SK-N-SH (cell line): ENCODE results near the gene ZCCHC8. TPM values are rescaled to one million over a fixed set of nuclear protein-coding genes. Genes with fewer than 3 reads are reported as not detected.
"Not testable (repeated sequence)": the region's sequence is repeated elsewhere in the genome, so short reads cannot be mapped to it uniquely, and the experiment has no call there.

Experiments
- CTCF ChIA-PET: fragments of 300-600, 350-600 bp; formaldehyde crosslinking; extraction: SDS; loops from one replicate; lab custom pipeline; 2021; lab: Yijun Ruan, JAX
- POLR2A ChIA-PET: fragments of 350-600 bp; sonication (Branson Sonifier 250); formaldehyde crosslinking; extraction: SDS; loops from one replicate; lab custom pipeline; 2020; ENCODE audit warnings: antibody characterized with exemption, inconsistent platforms; lab: Yijun Ruan, JAX
- DNase-seq: peaks from one replicate; pipeline ENCODE4 v3.0.0; 2012
- H2AFZ ChIP-seq: fragments of 200-600 bp; sonication (generic); 2 replicates; pipeline ENCODE4 v1.8.1; 2016; ENCODE audit warnings: antibody characterized with exemption, mild to moderate bottlenecking, low read depth
- H3F3A ChIP-seq: fragments of 200-600 bp; sonication (generic); replicated peaks from 2 replicates; pipeline ENCODE3; 2016; ENCODE audit warnings: antibody characterized with exemption, mild to moderate bottlenecking; ENCODE audit not compliant: insufficient read depth
- H3K27ac ChIP-seq, 2 experiments: fragments of 200-500 bp in 1 of 2; fragments of 200-600 bp in 1 of 2; sonication (Bioruptor generic) in 1 of 2; sonication (generic), shearing (Covaris generic) in 1 of 2; 2 replicates each; pipeline versions ENCODE4 v1.5.1 to v1.6.1; 2014 to 2016; ENCODE audit warnings: low read depth in 2 of 2, inconsistent platforms in 1 of 2, low read length in 1 of 2, mild to moderate bottlenecking in 1 of 2, mixed read lengths in 1 of 2
- H3K27me3 ChIP-seq: fragments of 200-600 bp; sonication (generic), shearing (Covaris generic); 2 replicates; pipeline ENCODE4 v1.6.1; 2016; ENCODE audit warnings: mixed run types; ENCODE audit not compliant: insufficient read depth
- H3K36me3 ChIP-seq, 2 experiments: fragments of 200-500 bp in 1 of 2; fragments of 200-600 bp in 1 of 2; sonication (Bioruptor generic) in 1 of 2; sonication (generic) in 1 of 2; replicated peaks in 1 of 2; 2 replicates each; pipeline versions ENCODE3 to v1.5.1; 2014 to 2016; ENCODE audit warnings: low read length in 1 of 2, mild to moderate bottlenecking in 1 of 2; ENCODE audit not compliant: insufficient read depth in 2 of 2, control insufficient read depth in 1 of 2
- H3K4me1 ChIP-seq, 2 experiments: fragments of 200-500 bp in 1 of 2; fragments of 200-600 bp in 1 of 2; sonication (Bioruptor generic) in 1 of 2; sonication (generic), shearing (Covaris generic) in 1 of 2; 2 replicates each; pipeline versions ENCODE4 v1.5.1 to v1.6.1; 2014 to 2016; ENCODE audit warnings: low read depth in 1 of 2, low read length in 1 of 2, mixed run types in 1 of 2; ENCODE audit not compliant: insufficient read depth in 2 of 2, control insufficient read depth in 1 of 2
- H3K4me2 ChIP-seq: fragments of 200-600 bp; sonication (generic), shearing (Covaris generic); 2 replicates; pipeline ENCODE4 v1.6.1; 2017; ENCODE audit warnings: mixed run types
- H3K4me3 ChIP-seq, 2 experiments: fragments of 200-500 bp in 1 of 2; fragments of 200-600 bp in 1 of 2; sonication (Bioruptor generic) in 1 of 2; sonication (generic), shearing (Covaris generic) in 1 of 2; 2 replicates each; pipeline versions ENCODE4 v1.5.1 to v1.8.1; 2014 to 2016; ENCODE audit warnings: low read depth in 2 of 2, inconsistent platforms in 1 of 2, low read length in 1 of 2, mild to moderate bottlenecking in 1 of 2, mixed read lengths in 1 of 2, moderate library complexity in 1 of 2
- H3K79me2 ChIP-seq: fragments of 200-600 bp; sonication (generic); 2 replicates; pipeline ENCODE4 v1.8.1; 2017; ENCODE audit warnings: mild to moderate bottlenecking; ENCODE audit not compliant: insufficient read depth
- H3K9ac ChIP-seq: fragments of 200-600 bp; sonication (generic); 2 replicates; pipeline ENCODE4 v1.6.1; 2017; ENCODE audit warnings: mixed run types
- H3K9me2 ChIP-seq: fragments of 200-600 bp; sonication (generic); 2 replicates; pipeline ENCODE4 v1.6.1; 2017; ENCODE audit warnings: mixed run types
- H3K9me3 ChIP-seq: fragments of 200-600 bp; sonication (generic); 2 replicates; pipeline ENCODE4 v1.6.1; 2017; ENCODE audit warnings: mixed run types, mild to moderate bottlenecking, moderate library complexity
- H4K20me1 ChIP-seq: fragments of 200-600 bp; sonication (generic); 2 replicates; pipeline ENCODE4 v1.6.1; 2017; ENCODE audit warnings: mild to moderate bottlenecking, mixed run types; ENCODE audit not compliant: insufficient read depth
- FOXJ3 ChIP-seq: sonication (generic); formaldehyde crosslinking; IDR thresholded peaks from 2 replicates; pipeline ENCODE4 v1.5.1; 2020; ENCODE audit warnings: mild to moderate bottlenecking, missing genetic modification reagents
- GATA2 ChIP-seq: sonication (generic); formaldehyde crosslinking; IDR thresholded peaks from 2 replicates; pipeline ENCODE4 v1.5.0; 2020; ENCODE audit warnings: mild to moderate bottlenecking, missing genetic modification reagents
- POLR2AphosphoS5 ChIP-seq: IDR thresholded peaks from 2 replicates; pipeline ENCODE4 v1.6.1; 2012; ENCODE audit warnings: low read depth, low read length
- RAD21 ChIP-seq: IDR thresholded peaks from 2 replicates; pipeline ENCODE4 v1.6.1; 2012; ENCODE audit warnings: mild to moderate bottlenecking, low read length
- RFX5 ChIP-seq: IDR thresholded peaks from 2 replicates; pipeline ENCODE4 v1.6.1; 2012; ENCODE audit warnings: mild to moderate bottlenecking, improper control_type of control experiment, low read length
- RXRA ChIP-seq: IDR thresholded peaks from 2 replicates; pipeline ENCODE4 v1.4.0; 2012; ENCODE audit warnings: low read depth, mild to moderate bottlenecking, borderline replicate concordance
- SIN3A ChIP-seq: IDR thresholded peaks from 2 replicates; pipeline ENCODE4 v1.6.1; 2012; ENCODE audit warnings: low read depth, mild to moderate bottlenecking, low read length, moderate library complexity, borderline replicate concordance
- TAF1 ChIP-seq: IDR thresholded peaks from 2 replicates; pipeline ENCODE4 v1.6.1; 2012; ENCODE audit warnings: low read depth, mild to moderate bottlenecking, low read length, moderate library complexity, borderline replicate concordance
- TEAD4 ChIP-seq: IDR thresholded peaks from 2 replicates; pipeline ENCODE4 v1.4.0; 2012; ENCODE audit warnings: mild to moderate bottlenecking, borderline replicate concordance; ENCODE audit not compliant: insufficient read depth
- USF1 ChIP-seq: IDR thresholded peaks from 2 replicates; pipeline ENCODE4 v1.4.0; 2012; ENCODE audit warnings: low read depth, borderline replicate concordance
- USF2 ChIP-seq: fragments of 150-350 bp; IDR thresholded peaks from 2 replicates; pipeline ENCODE4 v1.6.1; 2017; ENCODE audit warnings: antibody characterized with exemption, low read length, low read depth, borderline replicate concordance
- YY1 ChIP-seq: IDR thresholded peaks from 2 replicates; pipeline ENCODE4 v1.4.0; 2012; ENCODE audit warnings: low read depth, mild to moderate bottlenecking
- ZBTB33 ChIP-seq: IDR thresholded peaks from 2 replicates; pipeline ENCODE4 v1.4.0; 2012; ENCODE audit warnings: low read depth, borderline replicate concordance
- WGBS: methylation state at CpG from one replicate; pipeline ENCODE4 v1.1.6; 2017; ENCODE audit warnings: low lambda C conversion rate; 5-methylcytosine and 5-hydroxymethylcytosine counted together
- polyA plus RNA-seq, 3 experiments: library from polyadenylated mRNA; depleted of rRNA; stranded (reverse); fragments of >200 nt; gene quantifications; 2 replicates each; pipeline ENCODE4 v1.2.3, GENCODE V29; 2012
- TF ChIP-seq, protein P1 (sequence below): IDR thresholded peaks from 2 replicates; pipeline ENCODE4; 2012
- TF ChIP-seq, protein P2 (sequence below): IDR thresholded peaks from 2 replicates; pipeline ENCODE4 v1.4.0; 2012; ENCODE audit warnings: low read depth
- TF ChIP-seq, protein P3 (sequence below): fragments of 150-350 bp; IDR thresholded peaks from 2 replicates; pipeline ENCODE4 v1.6.1; 2016; ENCODE audit warnings: mild to moderate bottlenecking, low read depth, low read length

Gene ZCCHC8
- polyA plus RNA-seq, 1 of the 3 experiments (the other 2 are of a cell fraction): 11.3 TPM

DNA sequence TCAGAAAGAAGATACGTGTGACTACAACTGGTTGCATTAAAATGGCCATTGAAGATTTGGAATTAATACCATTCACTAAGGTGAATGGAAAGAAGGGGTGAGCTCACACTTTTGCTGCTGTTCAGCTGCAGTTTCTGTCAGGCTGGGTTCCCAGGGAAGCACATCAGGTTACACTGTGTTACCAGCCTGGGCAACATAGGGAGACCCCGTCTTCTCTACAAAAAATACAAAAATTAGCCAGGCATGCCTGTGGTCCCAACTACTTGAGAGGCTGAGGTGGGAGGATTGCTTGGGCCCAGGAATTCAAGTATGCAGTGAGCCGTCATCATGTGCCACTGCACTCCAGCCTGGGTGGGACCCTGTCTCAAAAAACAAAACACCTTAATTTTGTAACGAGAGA lies 12.9 kb upstream of the ZCCHC8 start:
- Histone ChIP-seq H4K20me1 (peaks cover 64% of the 10 kb centered on the region), H3K4me3 (no peak overlapping the region), H3K9me2 (no peaks in the 10 kb centered on the region), H3K4me1 (no peaks in the 10 kb centered on the region), H3K9ac (no peak overlapping the region), H3K4me2 (no peak overlapping the region), H3F3A (peaks cover 76% of the 10 kb centered on the region), H3K79me2 (peaks cover 98% of the 10 kb centered on the region), H2AFZ (no peak overlapping the region), H3K27me3 (no peaks in the 10 kb centered on the region), H3K27ac (no peak overlapping the region), H3K36me3 (peaks cover 82 to 96% of the 10 kb centered on the region in 2 experiments), H3K9me3 (no peaks in the 10 kb centered on the region)
- DNase-seq: no peak
- CTCF ChIA-PET: interaction anchor here (1.0 kb wide), 1 partner anchor 51 kb away, joined by 3 read pairs; no protein-coding TSS in a partner anchor
- no peak for TF ChIP-seq RAD21
- no peak for TF ChIP-seq GATA2
- TF ChIP-seq YY1: no peak
- no peak for TF ChIP-seq USF2
- no peak for TF ChIP-seq FOXJ3 (CRISPR knock-in tag)
- 96% methylated on average over 4 of the region's 4 CpGs for WGBS
- POLR2A ChIA-PET: interaction anchor here (0.6 kb wide), 1 partner anchor 12 kb away, joined by 3 read pairs; no protein-coding TSS in a partner anchor

DNA sequence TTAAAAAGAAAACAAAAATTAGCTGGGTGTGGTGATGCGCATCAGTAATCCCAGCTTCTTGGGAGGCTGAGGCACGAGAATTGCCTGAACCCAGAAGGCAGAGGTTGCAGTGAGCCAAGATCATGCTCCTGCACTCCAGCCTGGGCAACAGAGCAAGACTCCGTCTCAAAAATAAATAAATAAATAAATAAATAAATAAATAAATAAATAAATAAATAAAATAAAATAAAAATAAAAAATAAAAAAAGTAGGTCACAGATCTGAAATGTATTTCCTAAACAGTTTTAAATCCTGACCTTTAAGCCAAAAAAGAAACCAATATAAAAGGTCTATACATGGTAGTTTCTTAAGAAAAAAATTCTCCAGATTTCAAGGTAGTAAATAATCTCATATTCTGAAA lies 12.3 kb upstream of the ZCCHC8 start:
- H3K9ac ChIP-seq, H3K27ac ChIP-seq, H3K9me2 ChIP-seq, H2AFZ ChIP-seq, H3K4me2 ChIP-seq, DNase-seq, H3K27me3 ChIP-seq, H3K4me3 ChIP-seq, H3K9me3 ChIP-seq, H3K4me1 ChIP-seq: not testable (repeated sequence)
- POLR2A ChIA-PET: interaction anchor here (0.6 kb wide), 1 partner anchor 12 kb away, joined by 3 read pairs; no protein-coding TSS in a partner anchor
- Histone ChIP-seq H3K79me2 (peaks cover 98% of the 10 kb centered on the region), H4K20me1 (peaks cover 66% of the 10 kb centered on the region), H3K36me3 (peaks cover 83 to 96% of the 10 kb centered on the region in 2 experiments), H3F3A (peaks cover 82% of the 10 kb centered on the region)
- CTCF ChIA-PET: interaction anchor here (0.7 to 1.1 kb wide), 4 partner anchors 9 to 52 kb away, joined by 3 read pairs; no protein-coding TSS in a partner anchor
- 96% methylated on average over 3 of the region's 3 CpGs for WGBS

DNA sequence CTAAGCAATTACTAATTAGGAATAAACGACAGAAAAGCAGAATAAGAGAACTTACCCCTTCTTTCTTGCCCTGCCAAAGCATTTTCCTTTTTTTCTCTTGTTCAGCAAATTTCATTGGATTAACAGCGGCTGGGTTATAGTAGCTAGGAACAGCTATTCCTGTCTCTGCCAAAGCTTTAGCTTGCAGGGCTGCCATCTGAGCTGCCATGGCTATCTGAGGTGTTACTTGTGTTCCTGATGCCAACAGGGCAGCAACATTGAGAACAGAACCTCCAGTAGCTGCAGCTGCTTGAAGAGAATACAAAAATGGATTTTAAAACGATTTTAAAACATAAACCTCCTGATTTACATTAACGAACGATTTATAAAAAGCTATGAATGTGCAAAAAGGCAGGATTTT lies 7.4 kb upstream of the ZCCHC8 start:
- H3K36me3 ChIP-seq: peaks cover 77 to 96% of the 10 kb centered on the region in 2 experiments
- CTCF ChIA-PET: no interaction called here
- TF ChIP-seq SIN3A (no peak), TAF1 (no peak), ZBTB33 (no peak), RXRA (no peak), USF1 (no peak), RFX5 (no peak), POLR2AphosphoS5 (no peak), TEAD4 (no peak)
- TF ChIP-seq, protein P1, sequence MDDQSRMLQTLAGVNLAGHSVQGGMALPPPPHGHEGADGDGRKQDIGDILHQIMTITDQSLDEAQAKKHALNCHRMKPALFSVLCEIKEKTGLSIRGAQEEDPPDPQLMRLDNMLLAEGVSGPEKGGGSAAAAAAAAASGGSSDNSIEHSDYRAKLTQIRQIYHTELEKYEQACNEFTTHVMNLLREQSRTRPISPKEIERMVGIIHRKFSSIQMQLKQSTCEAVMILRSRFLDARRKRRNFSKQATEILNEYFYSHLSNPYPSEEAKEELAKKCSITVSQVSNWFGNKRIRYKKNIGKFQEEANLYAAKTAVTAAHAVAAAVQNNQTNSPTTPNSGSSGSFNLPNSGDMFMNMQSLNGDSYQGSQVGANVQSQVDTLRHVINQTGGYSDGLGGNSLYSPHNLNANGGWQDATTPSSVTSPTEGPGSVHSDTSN: no peak
- TF ChIP-seq, protein P2, sequence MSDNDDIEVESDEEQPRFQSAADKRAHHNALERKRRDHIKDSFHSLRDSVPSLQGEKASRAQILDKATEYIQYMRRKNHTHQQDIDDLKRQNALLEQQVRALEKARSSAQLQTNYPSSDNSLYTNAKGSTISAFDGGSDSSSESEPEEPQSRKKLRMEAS: no peak
- TF ChIP-seq, protein P3, sequence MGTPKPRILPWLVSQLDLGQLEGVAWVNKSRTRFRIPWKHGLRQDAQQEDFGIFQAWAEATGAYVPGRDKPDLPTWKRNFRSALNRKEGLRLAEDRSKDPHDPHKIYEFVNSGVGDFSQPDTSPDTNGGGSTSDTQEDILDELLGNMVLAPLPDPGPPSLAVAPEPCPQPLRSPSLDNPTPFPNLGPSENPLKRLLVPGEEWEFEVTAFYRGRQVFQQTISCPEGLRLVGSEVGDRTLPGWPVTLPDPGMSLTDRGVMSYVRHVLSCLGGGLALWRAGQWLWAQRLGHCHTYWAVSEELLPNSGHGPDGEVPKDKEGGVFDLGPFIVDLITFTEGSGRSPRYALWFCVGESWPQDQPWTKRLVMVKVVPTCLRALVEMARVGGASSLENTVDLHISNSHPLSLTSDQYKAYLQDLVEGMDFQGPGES: no peak

More for the DNA sequence above, 7.4 kb upstream of the ZCCHC8 start:
- no peaks in the 10 kb centered on the region for H3K9me2 ChIP-seq
- H3K9me3 ChIP-seq: no peaks in the 10 kb centered on the region
- H2AFZ ChIP-seq: no peak overlapping the region
- peaks cover 26% of the 10 kb centered on the region for H4K20me1 ChIP-seq
- H3K9ac ChIP-seq: no peak overlapping the region
- H3K79me2 ChIP-seq: peaks cover 61% of the 10 kb centered on the region
- H3K4me3 ChIP-seq: no peak overlapping the region
- H3K27me3 ChIP-seq: no peaks in the 10 kb centered on the region
- no peak for DNase-seq
- H3K27ac ChIP-seq: no peak overlapping the region
- H3K4me1 ChIP-seq: no peaks in the 10 kb centered on the region
- POLR2A ChIA-PET: no interaction called here
- peaks cover 92% of the 10 kb centered on the region for H3F3A ChIP-seq
- 73% methylated on average over 5 of the region's 5 CpGs for WGBS
- no peak overlapping the region for H3K4me2 ChIP-seq
